ENCODE results near the gene CISD3.

CISD3 gene

GRCh38 chr17:38779965-38780752 lies 50.0 kb downstream of the CISD3 start:
- no peaks in the 10 kb centered on the region for H3K4me1 Mint-ChIP-seq
- H3K36me3 Mint-ChIP-seq, result peaks cover 29% of the 10 kb centered on the region
- no peak overlapping the region for H3K27ac Mint-ChIP-seq
- ATAC-seq (ENCODE audit: low read depth) (no peak), DNase-seq (ENCODE audit: low spot score in 2 of 2) (no peak)
- H3K9me3 Mint-ChIP-seq, result no peaks in the 10 kb centered on the region
- no peaks in the 10 kb centered on the region for H3K27me3 Mint-ChIP-seq
- H3K4me3 Mint-ChIP-seq, result no peak overlapping the region

DNA sequence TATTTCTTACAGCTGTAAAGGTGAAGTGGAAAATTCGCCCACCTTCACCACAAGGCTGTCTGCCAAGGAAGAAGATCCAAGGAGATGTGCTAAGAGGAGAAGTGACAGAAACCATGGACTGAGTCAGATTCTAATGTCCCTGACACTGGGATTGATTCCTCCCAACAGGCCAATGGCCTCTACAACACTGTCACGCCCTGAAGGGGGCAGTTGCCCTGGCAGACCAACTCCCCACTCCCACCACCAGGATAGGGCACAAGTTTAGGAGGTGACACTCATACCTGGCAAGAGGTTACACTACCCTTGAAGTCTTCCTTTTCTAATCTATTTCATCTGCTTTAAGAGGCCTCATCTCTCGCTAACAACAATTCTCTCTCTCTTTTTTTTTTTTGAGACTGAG lies 53.1 kb downstream of the CISD3 start:
- H3K27me3 Mint-ChIP-seq, result no peaks in the 10 kb centered on the region
- H3K4me3 Mint-ChIP-seq, result no peak overlapping the region
- ATAC-seq (ENCODE audit: low read depth), result no peak
- no peaks in the 10 kb centered on the region for H3K4me1 Mint-ChIP-seq
- peaks cover 25% of the 10 kb centered on the region for H3K36me3 Mint-ChIP-seq
- no peaks in the 10 kb centered on the region for H3K9me3 Mint-ChIP-seq
- H3K27ac Mint-ChIP-seq, result peak overlapping the region; percentile 51
- DNase-seq (ENCODE audit: low spot score in 2 of 2), result no peak
